Keratinocyte (primary cell): ENCODE measurements around the gene EVL. TPM values are rescaled to one million over a fixed set of nuclear protein-coding genes. Genes with fewer than 3 reads are reported as not detected.

Source experiments
- DNase-seq: peaks from one replicate; pipeline ENCODE4 v3.0.0-alpha.2; 2011; ENCODE audit warnings: low read depth, missing footprints, low spot score
- FAIRE-seq: peaks from 2 replicates; lab custom pipeline; 2011; peaks lifted over from hg19 to GRCh38; lab: Jason Lieb, UNC
- H2AFZ ChIP-seq: 2 replicates; pipeline ENCODE4 v1.6.0; 2012; ENCODE audit warnings: low read length, control low read depth, inconsistent platforms; ENCODE audit not compliant: control insufficient read depth
- H3K27ac ChIP-seq: 2 replicates; pipeline ENCODE4 v1.5.1; 2011; ENCODE audit warnings: low read length; ENCODE audit not compliant: control insufficient read depth, insufficient read depth
- H3K27me3 ChIP-seq: 3 replicates; pipeline ENCODE4 v1.6.0; 2011; ENCODE audit warnings: low read length; ENCODE audit not compliant: control insufficient read depth, insufficient read depth; ENCODE audit errors: extremely low read depth
- H3K36me3 ChIP-seq, 2 experiments: 2 replicates in 1 of 2; 3 replicates in 1 of 2; pipeline ENCODE4 v1.5.1; 2011; ENCODE audit warnings: low read length in 2 of 2, mild to moderate bottlenecking in 1 of 2; ENCODE audit not compliant: control insufficient read depth in 2 of 2, insufficient read depth in 2 of 2; ENCODE audit errors: extremely low read depth in 1 of 2
- H3K4me1 ChIP-seq: 3 replicates; pipeline ENCODE4 v1.5.1; 2011; ENCODE audit warnings: low read length; ENCODE audit not compliant: control insufficient read depth, insufficient read depth; ENCODE audit errors: extremely low read depth
- H3K4me2 ChIP-seq: 3 replicates; pipeline ENCODE4 v1.6.0; 2011; ENCODE audit warnings: low read depth, low read length; ENCODE audit not compliant: control insufficient read depth, insufficient read depth; ENCODE audit errors: extremely low read depth
- H3K4me3 ChIP-seq, 3 experiments: fragments of 200-600 bp in 1 of 3; sonication (generic) in 1 of 3; 2 replicates in 2 of 3; 3 replicates in 1 of 3; pipeline ENCODE4 v1.5.1; 2011 to 2016; ENCODE audit warnings: low read length in 3 of 3, mild to moderate bottlenecking in 3 of 3, control low read depth in 2 of 3, inconsistent platforms in 1 of 3, low read depth in 1 of 3, mixed read lengths in 1 of 3, mixed run types in 1 of 3, moderate library complexity in 1 of 3; ENCODE audit not compliant: control insufficient read depth in 2 of 3, insufficient read depth in 2 of 3; ENCODE audit errors: extremely low read depth in 1 of 3
- H3K79me2 ChIP-seq: 2 replicates; pipeline ENCODE4 v1.6.0; 2012; ENCODE audit warnings: low read length; ENCODE audit not compliant: control insufficient read depth, insufficient read depth
- H3K9ac ChIP-seq: 3 replicates; pipeline ENCODE4 v1.6.0; 2011; ENCODE audit warnings: low read length; ENCODE audit not compliant: control insufficient read depth, insufficient read depth; ENCODE audit errors: extremely low read depth
- H3K9me1 ChIP-seq: 3 replicates; pipeline ENCODE4 v1.6.0; 2011; ENCODE audit warnings: low read length; ENCODE audit not compliant: control insufficient read depth, insufficient read depth; ENCODE audit errors: extremely low read depth
- H3K9me3 ChIP-seq: 2 replicates; pipeline ENCODE4 v1.5.1; 2012; ENCODE audit warnings: low read depth, low read length; ENCODE audit not compliant: control insufficient read depth
- H4K20me1 ChIP-seq: 3 replicates; pipeline ENCODE4 v1.6.0; 2011; ENCODE audit warnings: low read length; ENCODE audit not compliant: control insufficient read depth, insufficient read depth; ENCODE audit errors: extremely low read depth
- CTCF ChIP-seq, 3 experiments: IDR thresholded peaks in 1 of 3; conservative IDR thresholded peaks in 1 of 3; optimal IDR thresholded peaks in 1 of 3; 2 replicates in 2 of 3; 3 replicates in 1 of 3; pipeline versions ENCODE3 to v1.5.1; 2011; ENCODE audit warnings: low read length in 3 of 3, mild to moderate bottlenecking in 3 of 3, moderate library complexity in 2 of 3, control low read depth in 1 of 3, inconsistent platforms in 1 of 3; ENCODE audit not compliant: insufficient read depth in 2 of 3; ENCODE audit errors: extremely low read depth in 1 of 3
- EZH2 ChIP-seq: IDR thresholded peaks from one replicate; pipeline ENCODE4 v1.6.1; 2012; ENCODE audit warnings: inconsistent platforms, mild to moderate bottlenecking, low read length, moderate library complexity
- dilution Hi-C: fragments of 300-500 bp; cut with MboI; formaldehyde crosslinking; loops from one replicate; pipeline ENCODE4 v1.7.0; 2020; ENCODE audit warnings: low sequenced_read_pairs; ENCODE audit not compliant: extremely low pct_ligation_motif_present
- polyA plus RNA-seq, 5 experiments: library from polyadenylated mRNA; depleted of rRNA in 3 of 5; stranded (reverse) in 3 of 5; stranded (forward) in 1 of 5; unstranded in 1 of 5; fragments of >200 nt; gene quantifications; 1 replicate in 1 of 5; 2 replicates in 3 of 5; 3 replicates in 1 of 5; pipeline versions ENCODE4 v1.2.1 to v1.2.3, GENCODE V29; 2011 to 2012; ENCODE audit warnings: missing spikeins in 2 of 5, low read depth in 1 of 5, low replicate concordance in 1 of 5

Gene EVL
- polyA plus RNA-seq, 1 donor (not counting 4 experiments of a cell fraction or from before 2014, with no cell fraction given), result 12.0 TPM

DNA sequence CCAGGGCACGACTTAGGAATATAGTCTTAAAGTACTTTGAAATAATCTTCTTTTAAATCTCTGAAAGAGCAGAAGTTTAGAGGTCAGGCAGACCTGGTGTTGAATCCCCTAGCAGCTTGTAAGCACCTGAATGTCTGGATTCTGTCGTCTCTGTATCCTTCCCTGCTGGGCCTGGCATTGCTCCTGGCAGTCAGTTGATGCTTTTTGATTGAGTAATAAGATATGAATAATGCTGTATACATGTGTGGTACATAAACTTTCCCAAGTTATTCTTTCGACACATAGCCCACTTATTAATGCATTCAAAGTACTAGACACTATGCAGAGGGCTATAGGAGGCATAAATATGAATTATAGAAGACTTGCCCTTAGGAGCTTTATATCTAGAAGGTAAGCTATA lies 31.4 kb downstream of the EVL start:
- no peak for TF ChIP-seq CTCF (optimal IDR thresholded peaks at IDR 0.05 in 1 of 3, IDR thresholded peaks at IDR 0.05 in 1 of 3, conservative IDR thresholded peaks at IDR 0.05 in 1 of 3; ENCODE audit: extremely low read depth in 1 of 3, insufficient read depth in 2 of 3, low read length in 3 of 3)
- no peak for TF ChIP-seq EZH2
- Histone ChIP-seq H3K27ac (peak overlapping the region; percentile 42), H3K9me1 (no peaks in the 10 kb centered on the region), H3K9ac (no peak overlapping the region), H3K36me3 (peaks cover 0 to 4% of the 10 kb centered on the region in 2 experiments), H3K79me2 (no peaks in the 10 kb centered on the region), H3K4me3 (no peak overlapping the region), H3K4me1 (peaks cover 25% of the 10 kb centered on the region), H3K4me2 (peak overlapping the region; percentile 24), H3K9me3 (no peaks in the 10 kb centered on the region), H4K20me1 (no peaks in the 10 kb centered on the region), H3K27me3 (no peaks in the 10 kb centered on the region), H2AFZ (no peak overlapping the region)
- FAIRE-seq (peak; percentile 20), DNase-seq (no peak)
- dilution Hi-C loops, result no loop called here

DNA sequence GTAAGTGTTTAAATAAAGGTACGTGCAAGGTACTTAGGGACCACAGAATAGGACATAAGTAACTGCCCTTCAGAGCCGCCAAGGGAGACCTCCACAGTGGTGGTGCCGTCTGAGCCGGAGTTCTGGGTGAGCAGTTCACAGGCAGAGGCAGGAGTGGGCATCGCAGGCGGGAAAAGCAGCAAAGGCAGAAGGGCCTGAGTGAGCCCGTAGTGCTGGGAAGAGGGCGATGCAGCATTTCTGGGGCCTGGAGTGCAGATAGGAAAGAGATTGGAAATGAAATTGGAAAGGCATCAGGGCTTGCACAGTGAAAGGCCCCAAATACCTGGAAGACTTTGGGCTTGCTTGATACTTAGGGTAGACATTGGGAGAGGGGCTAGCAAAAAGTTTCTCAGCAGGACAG lies 32.9 kb downstream of the EVL start:
- Histone ChIP-seq H3K4me1 (peaks cover 25% of the 10 kb centered on the region), H3K4me3 (no peak overlapping the region), H3K9me3 (no peaks in the 10 kb centered on the region), H3K9me1 (no peaks in the 10 kb centered on the region), H3K9ac (no peak overlapping the region), H3K36me3 (peaks cover 0 to 4% of the 10 kb centered on the region in 2 experiments), H4K20me1 (no peaks in the 10 kb centered on the region), H3K79me2 (no peaks in the 10 kb centered on the region), H2AFZ (no peak overlapping the region), H3K27me3 (no peaks in the 10 kb centered on the region), H3K27ac (no peak overlapping the region), H3K4me2 (no peak overlapping the region)
- no peak for FAIRE-seq
- TF ChIP-seq CTCF (optimal IDR thresholded peaks at IDR 0.05 in 1 of 3, IDR thresholded peaks at IDR 0.05 in 1 of 3, conservative IDR thresholded peaks at IDR 0.05 in 1 of 3; ENCODE audit: extremely low read depth in 1 of 3, insufficient read depth in 2 of 3, low read length in 3 of 3), result no peak
- TF ChIP-seq EZH2, result no peak
- no peak for DNase-seq
- dilution Hi-C loops, result no loop called here
